Measurements from ENCODE around the gene FKBP3. TPM values are rescaled to one million over a fixed set of nuclear protein-coding genes. Genes with fewer than 3 reads are reported as not detected.

FKBP3 gene
- total RNA-seq, 2 donors from 2014 or later, result 52.5 to 80.5 TPM

DNA sequence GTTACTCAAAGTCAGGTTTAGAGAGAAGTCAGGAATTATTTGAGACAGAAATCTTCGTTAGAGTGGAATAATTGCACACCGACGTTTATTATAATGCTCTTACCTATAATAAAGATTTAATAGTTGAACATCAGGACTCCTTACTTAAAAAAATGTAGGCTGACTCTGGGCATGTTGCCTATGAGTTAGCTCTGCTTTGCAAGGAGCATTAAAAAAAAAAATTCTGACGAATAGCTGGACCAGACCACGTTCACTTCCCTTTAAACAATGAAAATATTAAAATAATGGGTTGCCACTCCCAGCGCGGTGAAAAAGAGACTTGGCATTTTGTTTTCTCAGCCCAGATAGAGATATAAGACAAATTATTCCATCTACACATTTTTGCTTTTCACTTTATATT, 875 bp upstream of the FKBP3 start:
- Mint-ChIP-seq H3K4me1 (peaks cover 12% of the 10 kb centered on the region), H3K36me3 (ENCODE audit: low read depth) (peaks cover 15% of the 10 kb centered on the region), H3K4me3 (peak overlapping the region; percentile 100), H3K27ac (peak overlapping the region; percentile 100), H3K9me3 (no peaks in the 10 kb centered on the region), H3K27me3 (no peaks in the 10 kb centered on the region)
- ATAC-seq (replicated peaks), result no peak

DNA sequence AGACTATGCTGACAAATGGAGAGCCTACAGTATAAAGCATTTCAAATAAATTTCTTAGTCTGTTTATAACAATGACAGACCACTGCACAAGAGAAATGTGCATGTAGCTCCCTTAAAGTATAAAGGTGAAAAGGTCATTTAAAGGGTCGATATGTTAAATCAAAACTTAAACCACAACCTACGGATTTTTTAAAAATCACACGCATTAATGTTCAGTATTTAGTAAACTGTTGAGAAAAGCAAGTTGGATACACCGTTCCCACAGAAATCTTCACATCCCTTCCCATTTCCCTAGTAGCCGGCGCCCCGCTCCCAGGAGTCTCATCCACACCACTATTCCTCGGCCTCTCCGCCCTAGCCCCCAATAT, 614 bp downstream of the FKBP3 start:
- Mint-ChIP-seq H3K27ac (peak overlapping the region; percentile 100), H3K27me3 (no peaks in the 10 kb centered on the region), H3K36me3 (ENCODE audit: low read depth) (peaks cover 26% of the 10 kb centered on the region), H3K9me3 (no peaks in the 10 kb centered on the region), H3K4me1 (peaks cover 12% of the 10 kb centered on the region), H3K4me3 (peak overlapping the region; percentile 100)
- no peak for ATAC-seq (replicated peaks)

DNA sequence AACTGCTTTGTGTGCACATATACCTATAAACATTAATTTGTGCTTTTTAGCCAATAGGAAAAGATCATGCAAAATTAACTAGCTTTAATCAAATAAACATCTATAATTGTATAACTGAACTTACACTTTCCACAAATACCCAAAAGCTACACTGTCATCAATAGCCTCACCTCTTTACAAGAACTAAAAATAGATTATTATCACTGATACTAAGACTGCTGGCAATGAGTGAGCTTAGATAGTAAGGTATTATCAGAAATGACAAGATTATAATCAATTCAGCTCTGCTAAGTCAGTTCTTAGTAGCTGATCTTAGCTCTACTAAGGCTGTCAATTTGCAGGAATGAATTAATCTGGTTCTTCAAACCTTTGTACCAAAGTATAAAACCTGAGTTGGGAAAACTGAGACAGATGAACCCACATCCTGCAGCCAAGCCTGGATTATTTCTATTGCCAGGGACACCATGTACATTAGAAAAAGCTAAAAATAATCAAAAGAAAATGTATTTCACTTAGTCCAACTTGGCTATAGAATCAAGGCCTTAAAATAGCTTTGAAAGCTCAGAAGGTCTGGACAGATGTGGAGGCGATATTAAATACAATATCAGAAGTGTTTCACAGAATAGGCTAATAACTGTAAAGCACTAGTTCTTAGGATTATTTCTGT, 5.2 kb downstream of the FKBP3 start:
- Mint-ChIP-seq H3K36me3 (ENCODE audit: low read depth) (peaks cover 59% of the 10 kb centered on the region), H3K9me3 (no peaks in the 10 kb centered on the region), H3K4me3 (no peak overlapping the region), H3K27me3 (no peaks in the 10 kb centered on the region), H3K27ac (no peak overlapping the region), H3K4me1 (peaks cover 9% of the 10 kb centered on the region)
- ATAC-seq (replicated peaks), result no peak

DNA sequence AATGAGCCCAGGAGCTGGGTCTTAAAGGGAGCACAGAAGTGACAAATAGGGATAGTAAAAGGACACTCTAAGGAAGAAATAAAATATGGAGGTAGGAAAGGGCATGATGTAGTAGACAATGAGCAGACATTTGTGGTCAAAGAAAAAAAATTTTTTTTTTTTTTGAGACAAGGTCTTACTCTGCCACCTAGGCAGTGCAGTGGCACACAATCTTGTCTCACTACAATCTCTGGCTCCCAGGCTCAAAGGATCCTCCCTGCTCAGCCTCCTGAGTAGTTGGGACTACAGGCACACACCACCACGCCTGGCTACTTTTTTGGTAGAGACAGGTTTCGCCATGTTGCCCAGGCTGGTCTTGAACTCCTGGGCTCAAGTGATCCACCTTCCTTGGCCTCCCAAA, 8.5 kb downstream of the FKBP3 start:
- no peak for ATAC-seq (replicated peaks)
- Mint-ChIP-seq H3K27ac (no peak overlapping the region), H3K4me3 (no peak overlapping the region), H3K4me1 (peaks cover 9% of the 10 kb centered on the region), H3K27me3 (no peaks in the 10 kb centered on the region), H3K9me3 (no peaks in the 10 kb centered on the region), H3K36me3 (ENCODE audit: low read depth) (peaks cover 82% of the 10 kb centered on the region)

DNA sequence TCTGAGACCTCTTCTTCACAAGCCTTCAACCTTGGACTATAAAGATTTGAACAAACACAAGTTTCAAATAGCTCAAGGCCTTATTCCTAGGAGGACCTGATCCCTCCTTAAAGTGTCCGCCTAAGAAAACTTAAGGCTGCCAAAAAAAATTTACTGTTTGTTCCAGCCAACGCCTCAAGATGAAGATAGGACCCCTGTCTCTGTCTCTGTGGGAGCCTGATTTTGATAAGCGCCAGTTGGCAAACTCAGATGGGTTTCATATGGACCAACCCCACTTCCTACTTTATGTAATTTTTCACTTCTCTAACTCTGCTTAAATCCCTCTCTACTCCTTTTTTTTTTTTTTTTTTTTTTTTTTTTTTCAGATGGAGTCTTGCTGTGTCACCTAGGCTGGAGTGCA, 11.0 kb downstream of the FKBP3 start:
- no peak overlapping the region for H3K4me3 Mint-ChIP-seq
- no peak for ATAC-seq (replicated peaks)
- H3K36me3 Mint-ChIP-seq (ENCODE audit: low read depth), result peaks cover 92% of the 10 kb centered on the region
- no peaks in the 10 kb centered on the region for H3K27me3 Mint-ChIP-seq
- no peak overlapping the region for H3K27ac Mint-ChIP-seq
- peaks cover 9% of the 10 kb centered on the region for H3K4me1 Mint-ChIP-seq
- no peaks in the 10 kb centered on the region for H3K9me3 Mint-ChIP-seq

DNA sequence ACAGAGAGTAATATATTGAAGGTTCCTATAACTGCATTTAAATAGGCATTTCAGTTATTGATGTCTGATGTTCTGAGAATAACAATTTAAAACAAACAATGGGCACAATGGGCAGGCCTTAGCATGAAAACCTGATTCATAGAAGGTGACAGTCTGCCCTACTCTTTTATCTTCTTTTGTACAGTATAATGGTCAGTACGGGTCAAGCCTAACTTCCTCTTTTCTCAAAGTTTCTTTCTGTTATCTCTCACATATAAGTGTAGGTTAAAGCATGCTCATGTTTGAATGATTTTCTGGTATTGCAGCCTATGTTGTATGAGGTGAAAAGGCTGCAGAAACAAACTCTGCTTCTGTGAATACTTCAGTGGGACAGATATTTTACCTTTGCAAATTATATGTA, 14.2 kb downstream of the FKBP3 start:
- peaks cover 97% of the 10 kb centered on the region for H3K36me3 Mint-ChIP-seq (ENCODE audit: low read depth)
- no peaks in the 10 kb centered on the region for H3K4me1 Mint-ChIP-seq
- ATAC-seq (replicated peaks), result no peak
- H3K9me3 Mint-ChIP-seq, result no peaks in the 10 kb centered on the region
- H3K4me3 Mint-ChIP-seq, result no peak overlapping the region
- no peak overlapping the region for H3K27ac Mint-ChIP-seq
- H3K27me3 Mint-ChIP-seq, result no peaks in the 10 kb centered on the region

DNA sequence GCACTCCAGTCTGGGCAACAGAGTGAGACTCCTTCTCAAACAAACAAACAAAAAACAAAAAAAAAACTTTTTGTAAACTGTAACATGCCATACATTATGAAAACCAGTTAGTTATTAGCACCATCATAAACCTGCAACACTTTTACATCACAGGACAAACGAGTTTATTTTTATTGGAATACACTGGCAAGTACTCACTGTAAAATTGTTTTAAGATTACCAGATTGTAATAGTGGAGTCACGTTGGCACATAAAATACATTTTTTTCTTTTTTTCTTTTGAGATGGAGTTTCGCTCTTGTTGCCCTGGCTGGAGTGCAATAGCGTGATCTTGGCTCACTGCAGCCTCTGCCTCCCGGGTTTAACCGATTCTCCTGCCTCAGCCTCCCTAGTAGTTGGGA, 15.7 kb downstream of the FKBP3 start:
- Mint-ChIP-seq H3K9me3 (no peaks in the 10 kb centered on the region), H3K4me1 (peaks cover 3% of the 10 kb centered on the region), H3K27me3 (no peaks in the 10 kb centered on the region), H3K36me3 (ENCODE audit: low read depth) (peaks cover 99% of the 10 kb centered on the region), H3K27ac (no peak overlapping the region), H3K4me3 (no peak overlapping the region)
- ATAC-seq (replicated peaks), result no peak

DNA sequence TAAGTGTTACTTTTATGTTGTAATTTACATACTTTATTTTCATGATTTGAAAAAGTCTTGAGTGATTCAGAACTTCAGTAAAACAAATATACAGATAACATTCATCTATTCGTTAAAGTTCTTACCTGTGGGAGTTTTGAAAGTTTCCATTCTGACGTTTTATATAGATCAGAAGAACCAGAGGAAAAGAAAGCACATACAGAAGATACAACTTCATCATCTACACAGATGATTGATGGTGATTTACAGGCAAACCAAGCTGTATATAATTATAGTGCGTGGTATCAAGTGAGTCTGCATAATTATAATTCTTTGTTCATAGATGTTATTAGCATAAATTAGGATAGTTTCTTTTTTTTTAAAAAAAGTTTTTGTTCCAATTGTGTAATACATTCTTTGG, 20.0 kb downstream of the FKBP3 start:
- Mint-ChIP-seq H3K4me3 (peak overlapping the region; percentile 57), H3K27me3 (no peaks in the 10 kb centered on the region), H3K36me3 (ENCODE audit: low read depth) (peaks cover 99% of the 10 kb centered on the region), H3K9me3 (no peaks in the 10 kb centered on the region), H3K27ac (peak overlapping the region; percentile 72), H3K4me1 (peaks cover 8% of the 10 kb centered on the region)
- ATAC-seq (replicated peaks), result peak; percentile 90

DNA sequence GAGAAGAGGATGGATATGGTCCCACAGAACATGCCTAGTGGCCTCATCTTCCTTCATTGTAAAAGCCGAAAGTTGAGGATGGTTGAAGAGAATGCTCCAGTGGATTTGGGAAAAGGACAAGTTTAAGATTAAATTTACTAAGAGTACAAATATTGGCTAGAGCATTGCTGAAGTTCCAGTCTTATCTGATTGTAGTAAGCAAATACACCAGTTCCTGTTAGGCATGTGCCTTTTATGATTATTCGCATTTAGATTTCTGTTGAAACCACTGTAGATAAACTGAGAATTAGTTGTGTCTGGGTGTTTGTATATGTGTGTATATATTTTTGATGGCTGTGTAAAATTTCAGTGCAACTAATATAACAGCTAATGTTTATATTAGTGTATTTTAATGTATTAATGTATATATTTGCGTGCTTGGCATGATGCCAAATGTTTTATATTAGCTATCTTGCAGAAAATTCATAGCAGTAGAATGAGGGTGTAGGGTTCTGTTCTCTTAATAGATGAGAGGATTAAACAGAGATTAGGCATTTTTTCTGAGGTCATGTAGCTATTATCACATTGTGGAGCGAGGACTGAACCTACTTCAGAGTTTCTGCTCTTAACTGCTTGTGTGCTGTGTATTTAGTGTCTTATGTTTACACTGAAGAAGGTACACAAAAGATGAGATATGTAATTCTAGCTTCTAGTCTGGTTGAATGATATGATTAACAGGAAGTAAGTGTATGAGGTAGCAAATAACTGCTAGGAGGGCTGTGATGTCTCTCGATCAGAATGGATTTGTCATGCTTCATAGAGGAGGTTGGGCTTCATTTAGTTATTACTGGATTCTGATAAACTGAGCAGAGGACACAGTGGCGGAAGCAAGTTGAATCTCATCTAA, 21.1 kb downstream of the FKBP3 start:
- peak; percentile 65 for ATAC-seq (replicated peaks)
- Mint-ChIP-seq H3K4me1 (peaks cover 13% of the 10 kb centered on the region), H3K36me3 (ENCODE audit: low read depth) (peaks cover 99% of the 10 kb centered on the region), H3K27ac (peak overlapping the region; percentile 72), H3K27me3 (no peaks in the 10 kb centered on the region), H3K4me3 (peak overlapping the region; percentile 57), H3K9me3 (no peaks in the 10 kb centered on the region)

DNA sequence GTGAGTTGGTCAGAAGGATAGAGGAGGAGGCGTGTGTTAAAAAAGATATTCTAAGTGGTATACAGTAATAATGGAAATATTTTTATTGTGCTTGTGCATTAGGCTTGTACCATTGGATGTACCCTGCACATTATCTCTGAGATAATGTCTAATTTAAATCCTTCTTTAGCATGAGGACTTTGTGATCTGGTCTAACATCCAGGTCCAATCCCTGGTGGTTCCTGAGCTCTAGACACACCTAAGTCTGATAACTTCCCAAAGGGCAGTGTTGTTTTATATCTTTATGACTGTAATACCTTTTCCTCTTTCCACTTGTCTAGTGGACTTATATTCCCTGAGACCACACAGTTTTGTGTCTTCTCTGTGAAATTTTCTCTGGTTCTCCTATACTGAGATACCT, 29.7 kb downstream of the FKBP3 start:
- ATAC-seq (replicated peaks), result no peak
- Mint-ChIP-seq H3K27me3 (no peaks in the 10 kb centered on the region), H3K36me3 (ENCODE audit: low read depth) (peaks cover 99% of the 10 kb centered on the region), H3K4me3 (no peak overlapping the region), H3K27ac (no peak overlapping the region), H3K9me3 (no peaks in the 10 kb centered on the region), H3K4me1 (peaks cover 5% of the 10 kb centered on the region)

DNA sequence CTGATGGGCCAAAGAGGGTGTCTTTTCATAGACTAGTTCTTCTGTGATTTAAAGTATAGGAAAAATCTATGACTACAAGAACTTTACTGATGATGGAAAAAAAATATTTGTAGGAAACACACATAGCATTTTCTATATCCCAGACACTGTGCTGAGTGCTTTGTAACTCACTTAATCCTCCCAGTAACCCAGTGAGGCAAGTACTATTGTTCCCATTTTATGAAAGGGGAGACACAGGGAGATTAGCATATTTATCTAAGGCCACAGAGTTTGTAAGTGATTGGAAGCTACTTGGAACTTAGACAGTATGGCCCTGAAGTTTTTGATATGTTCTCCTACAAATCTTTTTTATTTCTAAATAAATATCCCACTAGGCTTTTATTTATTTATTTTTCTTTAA, 30.5 kb downstream of the FKBP3 start:
- H3K36me3 Mint-ChIP-seq (ENCODE audit: low read depth), result peaks cover 99% of the 10 kb centered on the region

DNA sequence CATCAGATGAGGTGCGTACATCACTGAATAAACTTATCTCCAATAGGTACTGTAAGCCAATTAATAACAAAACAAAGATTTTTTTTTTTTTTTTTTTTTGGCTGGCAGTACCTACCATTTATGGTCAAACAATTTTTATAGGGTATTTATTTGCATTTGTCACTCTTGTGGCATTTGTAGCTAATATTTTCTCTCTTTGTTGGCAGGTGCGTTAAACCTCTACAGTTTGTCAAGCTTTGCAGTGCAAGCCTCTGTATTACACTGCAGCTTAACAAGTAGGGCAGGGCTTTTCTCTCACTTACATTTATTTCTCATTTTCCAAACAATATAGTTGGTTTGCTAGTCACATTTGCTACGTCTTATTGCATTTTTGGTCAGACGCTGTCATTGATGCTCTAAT, 38.1 kb downstream of the FKBP3 start:
- ATAC-seq (replicated peaks), result no peak
- Mint-ChIP-seq H3K27ac (no peak overlapping the region), H3K36me3 (ENCODE audit: low read depth) (peaks cover 94% of the 10 kb centered on the region), H3K4me1 (peaks cover 34% of the 10 kb centered on the region), H3K27me3 (no peaks in the 10 kb centered on the region), H3K9me3 (no peaks in the 10 kb centered on the region), H3K4me3 (no peak overlapping the region)

More for the DNA sequence above, 30.5 kb downstream of the FKBP3 start:
- Mint-ChIP-seq H3K9me3 (no peaks in the 10 kb centered on the region), H3K4me1 (peaks cover 2% of the 10 kb centered on the region), H3K27me3 (no peaks in the 10 kb centered on the region), H3K4me3 (no peak overlapping the region), H3K27ac (peak overlapping the region; percentile 52)
- ATAC-seq (replicated peaks), result no peak

DNA sequence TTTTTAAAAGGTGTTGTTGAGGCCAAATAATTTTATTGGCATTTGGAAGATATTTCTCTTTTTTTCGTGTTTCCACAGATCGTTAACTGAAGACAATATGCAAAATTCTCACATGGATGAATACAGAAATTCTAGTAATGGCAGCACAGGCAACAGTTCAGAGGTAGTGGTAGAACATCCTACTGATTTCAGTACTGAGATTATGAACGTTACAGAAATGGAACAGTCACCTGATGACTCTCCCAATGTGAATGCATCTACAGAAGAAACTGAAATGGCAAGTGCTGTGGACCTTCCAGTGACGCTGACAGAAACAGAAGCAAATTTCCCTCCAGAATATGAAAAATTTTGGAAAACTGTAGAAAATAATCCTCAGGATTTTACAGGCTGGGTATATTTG, 39.1 kb downstream of the FKBP3 start:
- no peaks in the 10 kb centered on the region for H3K27me3 Mint-ChIP-seq
- no peaks in the 10 kb centered on the region for H3K9me3 Mint-ChIP-seq
- ATAC-seq (replicated peaks), result peak; percentile 99
- peaks cover 45% of the 10 kb centered on the region for H3K4me1 Mint-ChIP-seq
- peak overlapping the region; percentile 82 for H3K27ac Mint-ChIP-seq
- H3K4me3 Mint-ChIP-seq, result peak overlapping the region; percentile 41
- H3K36me3 Mint-ChIP-seq (ENCODE audit: low read depth), result peaks cover 94% of the 10 kb centered on the region

DNA sequence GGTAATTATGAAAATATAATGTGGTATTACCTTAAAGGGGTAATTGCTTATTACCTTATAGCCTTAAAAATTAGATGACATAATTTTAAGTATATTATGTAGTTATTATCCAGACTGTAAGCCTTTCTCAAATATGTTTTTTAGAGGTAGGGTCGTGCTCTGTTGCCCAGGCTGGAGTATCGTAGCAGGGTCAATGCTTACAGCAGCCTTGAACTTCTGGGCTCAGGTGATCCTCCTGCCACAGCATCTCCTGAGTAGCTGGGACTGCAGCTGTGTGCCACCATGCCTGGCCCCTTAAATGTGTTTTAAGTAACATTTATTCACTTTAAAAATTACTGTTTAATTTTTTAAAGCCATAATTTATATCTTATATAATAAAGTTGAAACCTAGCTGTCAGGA, 40.0 kb downstream of the FKBP3 start:
- H3K9me3 Mint-ChIP-seq, result no peaks in the 10 kb centered on the region
- no peak for ATAC-seq (replicated peaks)
- no peak overlapping the region for H3K4me3 Mint-ChIP-seq
- no peak overlapping the region for H3K27ac Mint-ChIP-seq
- H3K4me1 Mint-ChIP-seq, result peaks cover 54% of the 10 kb centered on the region
- no peaks in the 10 kb centered on the region for H3K27me3 Mint-ChIP-seq
- peaks cover 94% of the 10 kb centered on the region for H3K36me3 Mint-ChIP-seq (ENCODE audit: low read depth)

DNA sequence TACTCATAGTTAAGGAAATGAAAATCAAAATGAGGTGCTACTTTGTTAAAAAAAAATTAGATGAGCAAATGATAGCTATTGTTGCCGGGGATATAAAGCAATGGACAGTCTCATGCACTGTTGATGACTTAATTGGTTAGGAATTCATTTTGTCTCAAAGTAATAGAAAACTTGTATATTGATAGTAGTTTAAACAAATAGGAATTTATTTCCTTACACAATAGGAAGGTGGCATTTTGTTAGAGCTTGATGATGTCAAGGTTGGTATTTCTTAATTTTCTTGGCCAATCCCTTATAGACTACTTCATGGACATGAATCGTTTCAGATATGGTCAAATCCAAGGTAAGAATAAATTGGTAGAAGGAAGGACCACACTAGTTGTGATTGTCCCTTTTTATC, 42.6 kb downstream of the FKBP3 start:
- Mint-ChIP-seq H3K4me1 (peaks cover 64% of the 10 kb centered on the region), H3K4me3 (peak overlapping the region; percentile 94), H3K36me3 (ENCODE audit: low read depth) (peaks cover 94% of the 10 kb centered on the region), H3K9me3 (no peaks in the 10 kb centered on the region), H3K27me3 (no peaks in the 10 kb centered on the region), H3K27ac (peak overlapping the region; percentile 91)
- no peak for ATAC-seq (replicated peaks)

Measured in activated T-helper 17 cell treated with anti-CD3 and anti-CD28 coated beads, Interleukin-2, amount 50 U/mL, for 72 hours (primary cell).